A673 (cell line): ENCODE measurements around the gene RPS6KA2. TPM values are rescaled to one million over a fixed set of nuclear protein-coding genes. Genes with fewer than 3 reads are reported as not detected.

Experiments
- BruUV-seq: library from RNA; stranded (reverse); fragments of 400-500 nt; replicated peaks from 2 replicates; lab custom pipeline; 2021; lab: Mats Ljungman, UMichigan
- CTCF ChIA-PET: fragments of 300-600 bp; sonication (Branson Sonifier 250); formaldehyde crosslinking; loops from one replicate; lab custom pipeline; 2022; ENCODE audit warnings: antibody characterized with exemption; lab: Charles Lee
- POLR2A ChIA-PET: fragments of 300-600 bp; sonication (Branson Sonifier 250); formaldehyde crosslinking; loops from one replicate; lab custom pipeline; 2022; ENCODE audit warnings: antibody characterized with exemption; ENCODE audit not compliant: low non-redundant PET; lab: Charles Lee
- DNase-seq: peaks from one replicate; pipeline ENCODE4 v3.0.0-alpha.2; 2015; ENCODE audit warnings: low spot score
- H3K27ac ChIP-seq: fragments of 200-600 bp; sonication (generic); 2 replicates; pipeline ENCODE4 v1.5.1; 2016; ENCODE audit warnings: mixed run types, low read depth, mild to moderate bottlenecking, mixed read lengths, antibody characterized with exemption, low read length; ENCODE audit not compliant: poor library complexity, severe bottlenecking
- H3K27me3 ChIP-seq: fragments of 200-600 bp; sonication (generic); replicated peaks from 2 replicates; pipeline ENCODE4 v1.6.1; 2017; ENCODE audit warnings: mixed run types, low read depth, mild to moderate bottlenecking, mixed read lengths, antibody characterized with exemption, low read length; ENCODE audit not compliant: insufficient read depth, poor library complexity
- H3K36me3 ChIP-seq: fragments of 200-600 bp; sonication (generic); 2 replicates; pipeline ENCODE4 v1.6.1; 2016; ENCODE audit warnings: mixed run types, mild to moderate bottlenecking, mixed read lengths, antibody characterized with exemption, low read length; ENCODE audit not compliant: insufficient read depth, poor library complexity, severe bottlenecking
- H3K4me1 ChIP-seq: fragments of 200-600 bp; sonication (generic); 2 replicates; pipeline ENCODE4 v1.6.1; 2017; ENCODE audit warnings: mixed run types, mild to moderate bottlenecking, mixed read lengths, antibody characterized with exemption, low read length; ENCODE audit not compliant: insufficient read depth, poor library complexity, severe bottlenecking
- H3K4me3 ChIP-seq: fragments of 200-600 bp; sonication (generic); 2 replicates; pipeline ENCODE4 v1.5.1; 2016; ENCODE audit warnings: low read depth, mixed run types, mild to moderate bottlenecking, mixed read lengths, low read length; ENCODE audit not compliant: poor library complexity, severe bottlenecking
- H3K9me3 ChIP-seq: fragments of 200-600 bp; sonication (generic); 2 replicates; pipeline ENCODE4 v1.6.1; 2016; ENCODE audit warnings: mixed run types, low read depth, mild to moderate bottlenecking, mixed read lengths, antibody characterized with exemption, low read length; ENCODE audit not compliant: poor library complexity, severe bottlenecking
- EZH2 ChIP-seq: fragments of 200-600 bp; sonication (generic); IDR thresholded peaks from 2 replicates; pipeline ENCODE4 v1.6.1; 2017; ENCODE audit warnings: borderline replicate concordance, low read depth, mild to moderate bottlenecking, mixed read lengths, antibody characterized with exemption, low read length; ENCODE audit not compliant: poor library complexity, severe bottlenecking
- intact Hi-C: fragments of 100-400 bp; cut with micrococcal nuclease; formaldehyde crosslinking; loops from one replicate; pipeline ENCODE4 v1.10.0; 2022; ENCODE audit not compliant: unreplicated experiment
- total RNA-seq: library from RNA; stranded (reverse); gene quantifications from 2 replicates; pipeline ENCODE4 v1.2.3, GENCODE V29; 2021
- TF ChIP-seq, protein P1 (sequence below): fragments of 300-800, 200-600 bp; sonication (generic); conservative IDR thresholded peaks from 2 replicates; pipeline ENCODE4 v1.5.1; 2017; ENCODE audit warnings: low read depth, mild to moderate bottlenecking, antibody characterized with exemption, low read length, moderate library complexity, mixed read lengths

RPS6KA2 gene
- total RNA-seq, 1 experiment from 2014 or later: 30.1 TPM

DNA sequence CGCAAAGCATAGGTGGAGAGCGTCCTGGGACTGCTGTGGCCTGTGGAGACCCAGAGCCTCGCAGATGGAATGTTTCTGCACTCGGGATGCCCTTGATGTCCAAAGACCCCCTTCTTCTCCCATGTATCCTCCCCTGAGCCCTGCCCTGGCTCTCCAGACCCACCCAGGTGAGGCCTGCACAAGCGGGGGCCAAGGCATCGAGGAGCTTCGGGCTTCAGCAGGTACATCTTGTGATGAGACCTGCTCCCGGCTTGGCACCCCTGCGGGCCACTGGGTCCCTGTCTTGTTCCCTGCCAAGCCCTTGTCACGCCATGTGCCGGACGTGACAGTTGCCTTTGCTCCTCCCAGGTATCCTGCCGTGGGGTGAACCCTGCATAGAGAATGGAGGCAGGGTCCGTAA, 125.8 kb downstream of the RPS6KA2 start:
- Histone ChIP-seq H3K27me3 (no peaks in the 10 kb centered on the region), H3K9me3 (no peaks in the 10 kb centered on the region), H3K4me3 (no peak overlapping the region), H3K27ac (no peak overlapping the region), H3K36me3 (peaks cover 3% of the 10 kb centered on the region), H3K4me1 (no peaks in the 10 kb centered on the region)
- POLR2A ChIA-PET: no interaction called here
- no TSS peak for BruUV-seq
- CTCF ChIA-PET: no interaction called here
- intact Hi-C loops: no loop called here
- TF ChIP-seq, protein P1, sequence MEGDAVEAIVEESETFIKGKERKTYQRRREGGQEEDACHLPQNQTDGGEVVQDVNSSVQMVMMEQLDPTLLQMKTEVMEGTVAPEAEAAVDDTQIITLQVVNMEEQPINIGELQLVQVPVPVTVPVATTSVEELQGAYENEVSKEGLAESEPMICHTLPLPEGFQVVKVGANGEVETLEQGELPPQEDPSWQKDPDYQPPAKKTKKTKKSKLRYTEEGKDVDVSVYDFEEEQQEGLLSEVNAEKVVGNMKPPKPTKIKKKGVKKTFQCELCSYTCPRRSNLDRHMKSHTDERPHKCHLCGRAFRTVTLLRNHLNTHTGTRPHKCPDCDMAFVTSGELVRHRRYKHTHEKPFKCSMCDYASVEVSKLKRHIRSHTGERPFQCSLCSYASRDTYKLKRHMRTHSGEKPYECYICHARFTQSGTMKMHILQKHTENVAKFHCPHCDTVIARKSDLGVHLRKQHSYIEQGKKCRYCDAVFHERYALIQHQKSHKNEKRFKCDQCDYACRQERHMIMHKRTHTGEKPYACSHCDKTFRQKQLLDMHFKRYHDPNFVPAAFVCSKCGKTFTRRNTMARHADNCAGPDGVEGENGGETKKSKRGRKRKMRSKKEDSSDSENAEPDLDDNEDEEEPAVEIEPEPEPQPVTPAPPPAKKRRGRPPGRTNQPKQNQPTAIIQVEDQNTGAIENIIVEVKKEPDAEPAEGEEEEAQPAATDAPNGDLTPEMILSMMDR: no peak
- no peak for TF ChIP-seq EZH2
- no peak for DNase-seq

DNA sequence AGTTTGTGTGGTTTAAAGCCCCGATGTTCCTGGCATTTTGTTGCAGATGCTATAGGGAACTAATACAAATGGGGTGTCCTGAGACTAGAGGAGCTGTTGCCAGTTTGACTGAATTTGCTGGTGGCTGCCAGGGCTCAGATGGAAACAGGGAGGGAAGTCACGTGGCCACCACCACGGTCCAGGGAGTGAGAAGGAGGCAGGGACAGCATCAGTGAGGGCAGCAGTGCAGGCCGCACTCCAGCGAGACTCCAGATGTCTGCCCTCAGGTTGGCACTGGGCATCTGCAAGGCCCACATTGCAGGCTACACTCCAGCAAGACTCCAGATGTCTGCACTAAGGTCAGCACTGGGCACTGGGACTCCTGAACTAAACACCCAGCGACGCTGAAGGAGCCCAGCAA, 126.8 kb downstream of the RPS6KA2 start:
- BruUV-seq: no TSS peak
- TF ChIP-seq, protein P1: no peak
- TF ChIP-seq EZH2: no peak
- Histone ChIP-seq H3K4me1 (no peaks in the 10 kb centered on the region), H3K4me3 (no peak overlapping the region), H3K27me3 (no peaks in the 10 kb centered on the region), H3K9me3 (no peaks in the 10 kb centered on the region), H3K36me3 (peaks cover 3% of the 10 kb centered on the region), H3K27ac (no peak overlapping the region)
- DNase-seq: no peak
- intact Hi-C loops: no loop called here
- POLR2A ChIA-PET: no interaction called here
- CTCF ChIA-PET: no interaction called here

DNA sequence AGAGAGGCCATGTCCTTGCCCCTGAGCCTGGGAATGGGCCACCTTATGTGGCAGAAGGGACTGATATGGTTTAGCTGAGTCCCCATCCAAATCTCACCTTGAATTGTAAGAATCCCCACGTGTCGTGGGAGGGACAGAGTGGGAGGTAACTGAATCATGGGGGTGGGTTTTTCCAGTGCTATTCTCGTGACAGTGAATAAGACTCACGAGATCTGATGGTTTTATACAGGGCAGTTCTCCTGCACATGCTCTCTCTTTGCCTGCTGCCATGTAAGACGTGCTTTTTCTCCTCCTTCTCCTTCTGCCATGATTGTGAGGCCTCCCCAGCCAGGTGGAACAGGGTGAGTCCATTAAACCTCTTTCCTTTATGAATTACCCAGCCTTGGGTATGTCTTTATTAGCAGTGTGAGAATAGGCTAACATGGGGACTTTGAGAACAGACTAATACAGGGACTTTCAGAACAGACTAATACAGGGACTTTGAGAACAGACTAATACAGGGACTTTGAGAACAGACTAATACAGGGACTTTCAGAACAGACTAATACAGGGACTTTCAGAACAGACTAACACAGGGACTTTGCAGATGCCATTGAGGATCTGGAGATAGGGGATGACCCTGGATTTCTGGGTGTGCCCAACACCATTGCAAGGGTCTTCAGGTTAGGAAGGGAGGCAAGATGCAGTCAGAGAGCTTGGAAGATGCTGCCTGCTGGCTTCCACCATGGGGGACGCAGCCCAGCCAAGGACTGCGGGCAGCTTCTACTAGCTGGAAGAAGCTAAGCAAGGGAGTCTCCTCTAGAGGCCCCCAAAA, 127.5 kb downstream of the RPS6KA2 start:
- no peak overlapping the region for H3K4me3 ChIP-seq
- TF ChIP-seq, protein P1: no peak
- no peak for TF ChIP-seq EZH2
- H3K9me3 ChIP-seq: no peaks in the 10 kb centered on the region
- no peak for DNase-seq
- H3K27me3 ChIP-seq: no peaks in the 10 kb centered on the region
- no TSS peak for BruUV-seq
- peaks cover 3% of the 10 kb centered on the region for H3K36me3 ChIP-seq
- POLR2A ChIA-PET: no interaction called here
- intact Hi-C loops: no loop called here
- CTCF ChIA-PET: no interaction called here
- no peaks in the 10 kb centered on the region for H3K4me1 ChIP-seq
- no peak overlapping the region for H3K27ac ChIP-seq
